Heart right ventricle (tissue), 16 donors: ENCODE data around the gene CCDC88A. TPM values are rescaled to one million over a fixed set of nuclear protein-coding genes. Genes with fewer than 3 reads are reported as not detected.
"Not testable (repeated sequence)": the region's sequence is repeated elsewhere in the genome, so short reads cannot be mapped to it uniquely, and the experiment has no call there.

Experiments
- ATAC-seq, 8 donors: fragments of 200-7000 bp; cut with Tn5 transposase; one replicate each; pipeline ENCODE4 v1.9.1; 2020; ENCODE audit warnings: mild to moderate bottlenecking in 8 of 8, moderate library complexity in 8 of 8, moderate number of reproducible peaks in 1 of 8
- DNase-seq, 2 donors: peaks; one replicate each; pipeline ENCODE4 v3.0.0-alpha.2; 2020
- H3K27ac ChIP-seq, 10 donors: fragments of 200-600 bp; sonication (generic) in 2 of 10; one replicate each; pipeline versions ENCODE4 v1.5.0 to v1.8.0; 2020 to 2022; ENCODE audit warnings: mild to moderate bottlenecking in 3 of 10
- H3K27me3 ChIP-seq, 7 donors: fragments of 200-600 bp; one replicate each; pipeline ENCODE4 v1.8.0; 2021 to 2022; ENCODE audit warnings: mild to moderate bottlenecking in 2 of 7
- H3K36me3 ChIP-seq, 9 donors: fragments of 200-600 bp; sonication (generic) in 1 of 9; one replicate each; pipeline versions ENCODE4 v1.5.0 to v1.8.0; 2020 to 2022; ENCODE audit warnings: mild to moderate bottlenecking in 2 of 9
- H3K4me1 ChIP-seq, 9 donors: fragments of 200-600 bp; sonication (generic) in 1 of 9; one replicate each; pipeline versions ENCODE4 v1.5.0 to v1.8.0; 2020 to 2022; ENCODE audit warnings: mild to moderate bottlenecking in 4 of 9
- H3K4me3 ChIP-seq, 10 donors: fragments of 200-600 bp; sonication (generic) in 2 of 10; one replicate each; pipeline versions ENCODE4 v1.5.0 to v1.8.0; 2020 to 2022; ENCODE audit warnings: mild to moderate bottlenecking in 7 of 10, moderate library complexity in 2 of 10
- H3K9me3 ChIP-seq, 11 donors: fragments of 200-600 bp in 10 of 11; sonication (generic) in 2 of 11; one replicate each; pipeline versions ENCODE4 v1.5.0 to v1.8.0; 2013 to 2022; ENCODE audit warnings: mild to moderate bottlenecking in 2 of 11, control low read depth in 1 of 11, moderate library complexity in 1 of 11
- WGBS, 2 donors: extraction: QIAGEN DNeasy Blood & Tissue Kit; methylation state at CpG; one replicate each; pipeline ENCODE4 v1.1.7; 2013; ENCODE audit warnings: inconsistent platforms in 1 of 2; 5-methylcytosine and 5-hydroxymethylcytosine counted together
- intact Hi-C, 10 donors: fragments of 100-400 bp; cut with DNase I; formaldehyde crosslinking; loops; one replicate each; pipeline versions ENCODE4 v1.11.1 to v1.14.2; 2022
- polyA plus RNA-seq, 2 donors: library from polyadenylated mRNA; stranded (reverse); fragments of 200-250 nt; gene quantifications; one replicate each; pipeline ENCODE4 v1.2.3, GENCODE V29; 2013
- total RNA-seq, 10 donors: library from RNA; stranded (reverse); fragmentation: NEBNext Ultra II Directional in 3 of 10; extraction: Animal tissue kit (Norgen Biotek cat#: 25700) in 3 of 10; gene quantifications; one replicate each; pipeline versions ENCODE4 v1.2.1 to v1.2.4, GENCODE V29; 2021 to 2023
- TF ChIP-seq, protein P1 (sequence below), 9 donors: fragments of 200-600 bp; sonication (generic) in 2 of 9; IDR thresholded peaks; one replicate each; pipeline versions ENCODE4 v1.5.0 to v1.8.0; 2021 to 2022; ENCODE audit warnings: antibody characterized with exemption in 9 of 9, mild to moderate bottlenecking in 5 of 9, moderate library complexity in 1 of 9
- donor health status: Arrhythmogenic right ventricular cardiomyopathy.
- donor health status: ischemic (EF 13 %, LVEDD 7.1; RV severe dilation, severe dysfunction).
- donor health status: healthy with polysubstance abuse.
- donor health status: DM: no; HTN: yes; CAD: no.
- donor health status: DM: no; HTN: no; CAD: no.
- donor health status: ischemic (EF 25% LVEDD 6.9; RV normal size, moderate dysfunction).
- donor health status: ischemic (EF 25% LVEDD 5.7; RV mildly dilated, moderate dysfunction).
- donor health status: healthy.
- donor health status: DM: yes; HTN: yes; CAD: no.
- donor health status: Ischemic cardiomyopathy.
- donor health status: ischemic (EF 35%, LVEDD 5.7; RV mildly dilated, moderate dysfunction).
- donor health status: nonischemic (EF 11% LVEDD 7.7; RV severe dilation, severe dysfunction).
- donor health status: DM: yes; HTN: yes; CAD: no.
- donor health status: PGD.
- donor health status: ischemic (EF 29% LVEDD 5.4; RV normal size, mild dysfunction).
- donor health status: nonischemic (EF 23%, LVEDD 6.1; RV moderate dilation, normal function).

CCDC88A gene
- total and polyA plus RNA-seq, 12 donors = 7.8 to 45.4 (median 22.6) TPM

- Histone ChIP-seq H3K27ac (no peak overlapping the region), H3K36me3 (peaks cover 0 to under 1% (median 0%) of the 10 kb centered on the region in 9 donors), H3K4me1 (peaks cover 0 to 18% (median 0%) of the 10 kb centered on the region in 9 donors), H3K9me3 (peaks cover 0 to 24% (median 8%) of the 10 kb centered on the region in 11 donors), H3K4me3 (no peak overlapping the region), H3K27me3 (no peaks in the 10 kb centered on the region)
- no peak for DNase-seq
- intact Hi-C loops = no loop called here
- TF ChIP-seq, protein P1, sequence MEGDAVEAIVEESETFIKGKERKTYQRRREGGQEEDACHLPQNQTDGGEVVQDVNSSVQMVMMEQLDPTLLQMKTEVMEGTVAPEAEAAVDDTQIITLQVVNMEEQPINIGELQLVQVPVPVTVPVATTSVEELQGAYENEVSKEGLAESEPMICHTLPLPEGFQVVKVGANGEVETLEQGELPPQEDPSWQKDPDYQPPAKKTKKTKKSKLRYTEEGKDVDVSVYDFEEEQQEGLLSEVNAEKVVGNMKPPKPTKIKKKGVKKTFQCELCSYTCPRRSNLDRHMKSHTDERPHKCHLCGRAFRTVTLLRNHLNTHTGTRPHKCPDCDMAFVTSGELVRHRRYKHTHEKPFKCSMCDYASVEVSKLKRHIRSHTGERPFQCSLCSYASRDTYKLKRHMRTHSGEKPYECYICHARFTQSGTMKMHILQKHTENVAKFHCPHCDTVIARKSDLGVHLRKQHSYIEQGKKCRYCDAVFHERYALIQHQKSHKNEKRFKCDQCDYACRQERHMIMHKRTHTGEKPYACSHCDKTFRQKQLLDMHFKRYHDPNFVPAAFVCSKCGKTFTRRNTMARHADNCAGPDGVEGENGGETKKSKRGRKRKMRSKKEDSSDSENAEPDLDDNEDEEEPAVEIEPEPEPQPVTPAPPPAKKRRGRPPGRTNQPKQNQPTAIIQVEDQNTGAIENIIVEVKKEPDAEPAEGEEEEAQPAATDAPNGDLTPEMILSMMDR (IDR thresholded peaks at IDR 0.05) = no peak
- WGBS, 2 donors = 82 to 83% methylated on average over 3 of the region's 3 CpGs
- no peak for ATAC-seq
These were observed 27.9 kb downstream of the CCDC88A start for GRCh38 chr2:55391615-55392242.

DNA sequence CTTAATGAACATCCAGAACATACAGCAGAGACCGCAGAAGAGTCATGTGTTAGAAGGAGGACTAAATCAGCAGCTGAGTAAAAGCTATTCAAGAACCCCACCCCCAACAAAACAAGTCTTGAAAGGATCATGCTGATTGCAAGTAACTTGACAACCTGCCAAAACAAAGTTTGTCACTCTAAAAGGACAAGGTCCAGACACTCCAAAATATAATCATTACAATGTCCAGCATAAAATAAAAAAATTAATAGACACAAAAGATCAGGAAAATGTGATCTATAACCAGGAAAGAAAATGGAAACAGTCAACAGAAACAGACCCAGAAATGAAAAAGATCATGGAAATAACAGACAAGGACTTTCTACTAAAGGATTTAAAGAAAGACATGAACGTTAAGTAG is 28.5 kb downstream of the CCDC88A start:
- H3K9me3 ChIP-seq = peaks cover 0 to 24% (median 8%) of the 10 kb centered on the region in 11 donors
- TF ChIP-seq, protein P1 (IDR thresholded peaks at IDR 0.05) = no peak
- H3K4me3 ChIP-seq = no peak overlapping the region
- no peak for ATAC-seq
- H3K27me3 ChIP-seq = no peaks in the 10 kb centered on the region
- 88 to 90% methylated on average over 2 of the region's 2 CpGs for WGBS, 2 donors
- no peak for DNase-seq
- no peak overlapping the region for H3K27ac ChIP-seq
- H3K4me1 ChIP-seq = peaks cover 0 to 18% (median 0%) of the 10 kb centered on the region in 9 donors
- intact Hi-C loops = no loop called here
- H3K36me3 ChIP-seq = peaks cover 0 to 6% (median 0%) of the 10 kb centered on the region in 9 donors

- ATAC-seq, DNase-seq, H3K9me3 ChIP-seq, intact Hi-C loops, H3K27me3 ChIP-seq, H3K27ac ChIP-seq, H3K4me3 ChIP-seq: not testable (repeated sequence)
- Histone ChIP-seq H3K36me3 (peaks cover 0 to 12% (median 0%) of the 10 kb centered on the region in 9 donors), H3K4me1 (peaks cover 0 to 15% (median 0%) of the 10 kb centered on the region in 9 donors)
- 97 to 98% methylated on average over 10 of the region's 10 CpGs for WGBS, 2 donors
These were observed 34.1 kb downstream of the CCDC88A start for GRCh38 chr2:55385516-55385915.

DNA sequence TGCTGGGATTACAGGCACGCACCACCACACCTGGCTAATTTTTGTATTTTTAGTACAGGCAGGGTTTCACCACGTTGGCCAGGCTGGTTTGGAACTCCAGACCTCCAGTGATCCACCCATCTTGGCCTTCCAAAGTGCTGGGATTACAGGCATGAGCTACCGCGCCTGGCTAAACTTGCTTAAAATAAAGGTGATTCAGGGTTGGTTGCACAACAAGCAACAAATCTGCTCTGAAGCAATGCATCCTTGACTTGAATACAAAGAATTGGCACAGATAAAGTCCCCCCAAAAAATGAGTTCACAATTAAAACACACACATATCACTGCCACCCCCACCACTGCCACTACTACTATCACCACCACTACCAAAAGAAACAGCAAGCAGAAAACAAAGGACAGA is 34.9 kb downstream of the CCDC88A start:
- intact Hi-C loops = no loop called here
- Histone ChIP-seq H3K9me3 (no peaks in the 10 kb centered on the region), H3K4me3 (no peak overlapping the region), H3K36me3 (peaks cover 0 to 12% (median 0%) of the 10 kb centered on the region in 9 donors), H3K27me3 (no peaks in the 10 kb centered on the region), H3K4me1 (peaks cover 0 to 9% (median 0%) of the 10 kb centered on the region in 9 donors), H3K27ac (no peak overlapping the region)
- ATAC-seq = no peak
- 89 to 90% methylated on average over 4 of the region's 4 CpGs for WGBS, 2 donors
- TF ChIP-seq, protein P1 (IDR thresholded peaks at IDR 0.05) = no peak
- no peak for DNase-seq

GRCh38 chr2:55371376-55371775 is 48.3 kb downstream of the CCDC88A start:
- H3K4me3 ChIP-seq = no peak overlapping the region
- no peaks in the 10 kb centered on the region for H3K9me3 ChIP-seq
- TF ChIP-seq, protein P1 (IDR thresholded peaks at IDR 0.05) = no peak
- no peaks in the 10 kb centered on the region for H3K27me3 ChIP-seq
- H3K27ac ChIP-seq = no peak overlapping the region
- DNase-seq (no peak), ATAC-seq (no peak)
- H3K4me1 ChIP-seq = no peaks in the 10 kb centered on the region
- intact Hi-C loops = loop anchor here in 1 of 10 donors (5.0 kb wide), 1 partner anchor 46 kb away; the partner anchor contains the start of gene CCDC88A
- peaks cover 0 to 40% (median 0%) of the 10 kb centered on the region in 9 donors for H3K36me3 ChIP-seq
